ELF-1 (cell line): ENCODE results near the gene RRP9.

Source experiments
- DNase-seq: peaks from one replicate; pipeline ENCODE4 v3.0.0-alpha.2; 2016; ENCODE audit warnings: low read depth, low spot score

Gene RRP9

GRCh38 chr3:51970606-51971300, 29.0 kb upstream of the RRP9 start:
- DNase-seq: no peak

GRCh38 chr3:51969841-51970240, 28.1 kb upstream of the RRP9 start:
- no peak for DNase-seq

DNA sequence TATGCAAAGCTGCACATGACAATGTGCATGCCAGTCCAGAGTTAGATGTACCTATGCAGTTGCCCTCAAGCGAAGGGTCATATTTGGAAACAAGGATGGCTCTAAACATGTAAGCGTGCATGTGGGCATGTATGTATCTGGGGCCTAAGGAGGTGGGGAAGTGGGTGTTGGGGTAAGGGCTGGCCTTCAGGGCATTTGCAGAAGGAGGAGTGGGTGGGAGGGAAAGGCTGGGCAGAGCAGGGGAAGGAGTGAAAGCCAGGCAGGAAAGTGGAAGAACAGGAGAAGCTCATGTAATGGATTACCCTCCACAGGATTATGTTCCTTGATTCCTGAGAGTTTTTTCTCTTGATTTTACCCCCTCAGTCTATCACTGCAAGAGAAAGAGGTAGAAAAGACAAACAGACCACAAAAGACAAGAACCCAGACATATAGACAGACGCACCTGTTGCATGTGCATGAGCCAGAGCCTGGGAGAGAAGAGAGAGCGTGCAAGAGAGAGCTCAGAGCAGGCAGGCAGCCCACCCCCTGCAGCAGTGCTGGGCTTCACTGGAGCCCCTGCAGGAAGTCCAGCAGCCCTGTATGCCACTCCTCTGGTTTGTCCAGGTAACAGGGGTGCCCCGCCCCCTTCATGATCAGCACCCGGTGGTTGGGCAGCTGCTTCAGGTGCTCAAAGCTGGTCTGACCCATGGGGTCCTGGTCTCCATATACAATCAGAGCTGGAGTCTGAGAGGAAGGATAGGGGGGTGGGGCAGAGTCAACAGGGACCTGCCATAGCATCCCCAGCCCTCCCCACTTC, 27.4 kb upstream of the RRP9 start:
- peak; percentile 57 for DNase-seq

DNA sequence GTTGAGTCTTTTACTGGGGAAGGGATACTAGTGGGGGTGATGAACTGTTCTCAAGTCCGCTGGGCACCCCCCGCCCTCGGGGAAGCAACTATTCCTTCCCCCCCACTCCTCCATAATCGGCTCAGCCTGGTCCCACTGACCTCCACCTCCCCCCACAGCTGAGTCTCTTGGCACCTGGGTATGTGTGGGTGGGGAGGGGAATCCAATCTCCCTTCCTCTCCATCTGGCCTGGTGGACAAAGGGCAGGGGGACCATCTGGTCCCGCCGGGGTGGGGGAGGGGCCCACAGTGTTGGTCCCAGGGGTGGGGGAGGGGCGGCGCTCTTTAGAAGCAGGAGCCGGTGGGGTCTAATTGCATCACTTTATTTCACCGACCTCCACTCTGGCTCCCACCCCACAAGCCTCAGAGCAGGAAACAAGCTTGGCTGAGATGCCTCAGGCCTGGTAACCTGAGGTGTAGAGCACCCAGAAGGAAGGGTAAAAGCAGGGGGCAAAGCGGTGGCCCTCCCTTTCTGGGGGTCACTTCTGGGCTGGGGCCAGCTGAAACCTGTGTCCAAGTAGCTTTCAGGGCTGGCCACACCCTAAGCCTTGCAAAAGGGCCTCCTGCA, 26.6 kb upstream of the RRP9 start:
- DNase-seq: peak; percentile 51

- DNase-seq: peak; percentile 58
Observed at GRCh38 chr3:51967384-51968169, 25.9 kb upstream of the RRP9 start, which contains the start of gene PCBP4. Gene PCBP4, minus strand, starts transcription at chr3:51967454. Its CDS starts 6,214 bp downstream, at chr3:51961240.

DNA sequence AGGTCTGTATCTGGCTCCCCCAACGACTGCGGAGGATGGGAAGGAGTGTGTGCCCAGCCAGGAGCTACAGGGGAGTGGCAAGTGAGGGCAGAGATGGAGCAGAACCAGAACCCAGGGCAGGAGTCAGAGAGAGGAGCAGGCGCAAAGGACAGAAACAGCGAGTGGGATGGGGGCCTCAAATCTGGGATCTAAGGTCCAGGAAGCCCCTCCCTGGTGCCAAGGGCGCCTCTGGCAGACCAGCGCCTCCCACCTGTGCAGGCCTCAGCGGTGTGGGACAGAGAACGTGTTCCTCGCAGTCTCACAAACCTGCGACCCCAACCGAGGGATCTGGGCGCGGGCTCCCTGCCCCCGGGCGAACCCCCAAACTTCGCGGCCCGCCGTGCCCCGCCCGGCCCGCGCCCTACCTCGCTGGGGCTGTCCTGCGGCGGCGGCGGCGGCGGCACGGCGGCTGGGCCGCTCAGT, 25.2 kb upstream of the RRP9 start:
- no peak for DNase-seq

DNA sequence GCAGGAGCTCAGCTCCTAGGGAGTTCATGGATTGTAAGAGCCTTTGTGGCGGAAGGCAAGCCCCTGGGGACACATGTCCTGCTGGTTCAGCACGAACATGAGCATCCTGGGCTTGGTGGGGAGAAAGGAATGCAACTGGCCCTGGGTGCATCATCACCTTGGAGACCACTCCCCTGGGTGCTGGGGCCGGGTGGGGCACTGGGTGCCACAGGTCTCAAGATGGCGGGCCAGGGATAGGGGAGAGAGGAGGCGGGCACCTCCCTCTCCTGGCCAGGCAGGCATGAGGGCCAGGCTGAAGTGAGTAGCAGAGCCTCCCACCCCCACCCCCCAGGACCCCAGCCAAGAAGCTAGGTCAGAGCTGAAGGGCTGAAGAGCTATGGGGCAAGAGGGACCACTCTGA, 24.8 kb upstream of the RRP9 start:
- DNase-seq: no peak

- DNase-seq: no peak
Observed at GRCh38 chr3:51966016-51966415, 24.3 kb upstream of the RRP9 start.

GRCh38 chr3:51964521-51964920, 22.8 kb upstream of the RRP9 start:
- DNase-seq: no peak

GRCh38 chr3:51963951-51964451, 22.3 kb upstream of the RRP9 start:
- peak; percentile 52 for DNase-seq

- DNase-seq: peak; percentile 40
Observed at GRCh38 chr3:51962854-51963530, 21.3 kb upstream of the RRP9 start.

GRCh38 chr3:51961602-51962569, 20.2 kb upstream of the RRP9 start:
- DNase-seq: no peak

- DNase-seq: no peak
Observed at GRCh38 chr3:51961011-51961410, 19.3 kb upstream of the RRP9 start.

DNA sequence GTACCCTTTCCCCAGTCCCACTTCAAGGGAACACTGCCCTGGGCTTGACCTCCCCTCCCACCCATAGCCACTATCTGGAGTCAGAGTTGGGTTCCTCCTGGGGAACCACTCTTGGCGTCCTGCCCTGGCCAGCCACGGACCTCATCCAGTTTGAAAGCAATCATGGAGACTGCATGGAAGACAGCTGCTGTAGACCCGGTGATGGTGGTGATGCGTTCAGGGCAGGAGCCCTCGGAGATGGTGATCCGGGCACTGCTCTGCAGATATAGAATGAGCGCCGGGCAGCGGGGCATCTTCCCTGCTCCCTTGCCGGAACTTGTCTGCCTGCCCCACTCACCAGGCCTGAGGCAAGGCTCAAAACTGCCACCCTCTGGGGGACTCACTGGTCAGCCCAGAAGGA, 18.7 kb upstream of the RRP9 start:
- no peak for DNase-seq

GRCh38 chr3:51959651-51960050, 17.9 kb upstream of the RRP9 start:
- DNase-seq: no peak

- no peak for DNase-seq
Observed at GRCh38 chr3:51958603-51959521, 17.2 kb upstream of the RRP9 start.

DNA sequence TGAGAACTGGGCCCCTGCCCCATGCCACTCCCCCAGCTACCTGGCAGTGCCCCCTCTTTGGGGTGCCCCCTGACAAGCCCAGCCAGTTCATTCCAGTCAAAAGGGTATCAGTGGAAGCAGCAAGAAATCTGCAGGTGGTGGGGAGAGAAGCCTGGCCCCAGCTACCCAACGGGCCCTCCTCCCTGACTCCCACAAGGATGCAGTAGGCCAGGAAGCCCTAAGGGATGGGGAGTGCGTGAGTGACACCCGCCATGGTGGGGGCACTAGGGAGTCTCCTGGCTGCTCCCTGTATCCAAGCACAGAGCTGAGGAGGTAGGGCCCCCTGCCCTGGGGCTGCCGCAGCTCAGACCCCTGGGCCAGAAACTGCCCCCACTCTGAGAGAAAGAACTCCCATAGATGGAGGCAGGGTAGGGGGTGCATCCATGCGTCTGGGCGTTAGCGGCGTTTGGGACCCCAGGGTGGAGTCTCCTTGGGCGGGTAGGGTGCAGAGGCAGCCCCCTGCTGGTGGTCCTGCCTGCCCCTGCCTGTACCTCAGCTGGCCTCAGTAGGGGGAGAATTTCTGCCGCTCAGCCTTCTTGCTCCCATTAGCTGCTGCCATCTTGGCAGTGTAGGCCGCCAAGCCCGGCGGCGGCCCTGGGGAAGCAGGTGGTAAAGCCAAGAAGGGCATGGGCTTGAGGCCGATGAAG, 16.0 kb upstream of the RRP9 start:
- DNase-seq: no peak
